Astrocyte of the spinal cord (primary cell): ENCODE results near the gene TMEM120B.

Experiments
- DNase-seq: peaks from one replicate; pipeline ENCODE4 v3.0.0; 2011; ENCODE audit warnings: low read depth, low spot score
- H3K4me3 ChIP-seq: 2 replicates; pipeline ENCODE4 v1.5.1; 2011; ENCODE audit warnings: low read depth, mild to moderate bottlenecking, low read length, moderate library complexity
- CTCF ChIP-seq: IDR thresholded peaks from 2 replicates; pipeline ENCODE4 v1.5.1; 2012; ENCODE audit warnings: low read depth, mild to moderate bottlenecking, low read length, inconsistent platforms
- in situ Hi-C: cut with HindIII; loops from 2 replicates; pipeline ENCODE4 v1.10.0; 2017; ENCODE audit warnings: low sequenced_read_pairs

TMEM120B gene

DNA sequence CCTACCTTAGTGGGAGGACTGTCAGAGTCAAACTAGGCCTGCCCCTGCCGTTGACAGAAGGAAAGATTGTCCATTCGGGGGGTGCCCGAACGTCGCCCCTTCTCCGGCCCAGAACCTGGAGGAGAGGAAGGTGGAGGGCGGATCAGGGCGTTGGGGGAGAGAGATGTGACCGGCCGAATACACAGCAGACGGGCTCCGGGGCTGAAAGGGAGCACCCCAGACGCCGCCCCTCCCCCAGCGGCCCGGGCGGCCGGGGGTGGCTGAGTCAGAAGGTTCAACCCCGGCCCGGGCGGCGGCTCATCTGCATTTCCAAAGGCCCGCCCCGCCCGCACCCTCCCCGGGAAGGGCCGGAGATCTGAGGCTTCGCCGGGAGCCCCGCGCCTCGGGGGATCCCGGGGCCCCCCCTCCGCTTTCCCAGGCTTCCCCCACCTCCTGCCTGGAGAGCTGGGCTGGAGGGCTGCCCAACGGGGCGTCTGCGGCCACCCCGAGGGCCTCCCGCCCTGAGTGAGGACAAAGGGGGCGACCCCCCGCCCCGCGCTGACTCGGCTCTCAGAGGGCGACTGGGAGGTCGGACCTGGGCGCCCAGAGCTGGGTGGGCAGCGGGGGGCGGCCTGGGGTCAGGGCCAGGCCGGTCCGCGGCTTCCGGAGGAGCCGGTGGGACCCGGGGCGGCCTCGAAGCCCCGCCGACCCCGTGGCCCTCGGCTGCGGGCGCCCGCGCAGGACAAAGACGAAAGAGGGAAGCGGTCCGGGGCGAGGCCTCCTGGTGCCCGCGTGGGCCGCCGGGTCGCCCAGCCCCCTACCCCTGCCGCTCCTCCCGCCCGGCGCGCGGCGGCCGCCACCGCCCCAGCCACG, 87.5 kb downstream of the TMEM120B start:
- peak; percentile 96 for DNase-seq
- H3K4me3 ChIP-seq, result peak overlapping the region; percentile 47
- in situ Hi-C loops, result no loop called here
- TF ChIP-seq CTCF, result no peak

GRCh38 chr12:121800694-121801594, 88.4 kb downstream of the TMEM120B start:
- in situ Hi-C loops, result no loop called here
- DNase-seq, result peak; percentile 86
- H3K4me3 ChIP-seq, result peak overlapping the region; percentile 69
- no peak for TF ChIP-seq CTCF

- peak; percentile 67 for DNase-seq
- H3K4me3 ChIP-seq, result peak overlapping the region; percentile 69
- no peak for TF ChIP-seq CTCF
- in situ Hi-C loops, result no loop called here
Observed at GRCh38 chr12:121801595-121802484, 89.3 kb downstream of the TMEM120B start.

DNA sequence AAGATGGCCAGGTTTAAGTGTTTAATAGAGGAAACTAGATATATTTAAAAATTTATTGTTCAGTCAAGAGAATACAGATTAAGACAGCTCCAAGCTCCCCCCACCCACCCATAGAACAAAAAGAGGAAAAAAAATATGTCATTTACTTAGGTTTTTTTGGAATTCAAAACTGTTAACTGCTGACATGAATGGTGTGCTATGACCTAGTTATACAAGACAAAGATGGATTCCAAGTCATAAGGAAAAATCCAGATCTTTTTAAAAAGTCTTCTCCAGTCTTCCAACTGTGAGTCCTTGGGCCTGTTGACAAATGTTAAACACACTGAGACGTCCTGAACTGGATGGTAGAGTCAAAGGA, 89.9 kb downstream of the TMEM120B start:
- peak overlapping the region; percentile 69 for H3K4me3 ChIP-seq
- TF ChIP-seq CTCF, result no peak
- no peak for DNase-seq
- in situ Hi-C loops, result no loop called here

DNA sequence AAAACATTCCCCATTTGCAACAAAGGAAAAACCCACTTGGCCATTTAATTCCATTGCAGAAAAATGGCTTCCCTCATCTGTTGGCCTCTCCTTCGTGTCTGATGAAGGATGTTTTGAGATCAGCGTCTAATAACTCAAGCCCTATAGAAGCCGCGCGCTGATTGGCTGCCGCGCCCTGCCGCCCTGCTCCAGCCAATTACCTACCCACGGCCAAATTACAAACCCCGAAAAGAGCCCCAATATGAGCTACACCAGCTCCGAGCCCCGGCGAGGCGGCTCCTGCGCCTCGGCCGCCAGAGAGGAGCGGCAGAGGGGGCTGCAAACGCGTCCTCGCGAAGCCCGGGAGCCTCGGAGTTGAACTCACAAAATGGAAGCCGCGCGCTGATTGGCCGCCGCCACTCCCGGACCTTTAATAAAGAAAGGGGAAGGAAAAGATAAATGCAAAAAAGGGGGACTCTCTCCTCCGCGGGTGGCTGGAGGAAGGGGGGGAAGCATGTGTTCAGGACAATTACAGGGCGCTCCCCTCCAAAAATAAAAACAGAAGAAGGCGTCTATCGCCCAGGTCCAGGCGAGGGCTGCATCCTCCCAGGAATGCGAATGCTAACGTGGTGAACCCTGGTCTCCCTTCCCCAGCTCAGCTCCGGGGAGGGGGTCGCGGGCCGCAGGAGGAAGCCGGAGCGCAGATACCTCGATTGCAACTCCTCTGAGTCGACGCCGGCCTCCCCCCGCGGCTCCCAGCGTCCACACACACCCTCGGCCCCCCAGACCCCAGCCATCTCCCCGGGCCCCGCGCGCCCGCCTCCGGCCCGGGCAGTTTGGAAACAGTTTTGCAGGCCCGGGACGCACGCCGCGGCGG, 90.5 kb downstream of the TMEM120B start:
- TF ChIP-seq CTCF, result no peak
- peak; percentile 98 for DNase-seq

More for the DNA sequence above, 90.5 kb downstream of the TMEM120B start:
- in situ Hi-C loops, result no loop called here
- H3K4me3 ChIP-seq, result peak overlapping the region; percentile 69
